HUDEP-2 (cell line): Measurements from ENCODE around the gene SLC13A4.
"Not testable (repeated sequence)": the region's sequence is repeated elsewhere in the genome, so short reads cannot be mapped to it uniquely, and the experiment has no call there.

Experiments
- DNase-seq, 76 experiments: peaks; one replicate each; lab custom pipeline; 2025; ENCODE audit not compliant: unreplicated experiment in 76 of 76; lab: John Stamatoyannopoulos, UW

Gene SLC13A4

DNA sequence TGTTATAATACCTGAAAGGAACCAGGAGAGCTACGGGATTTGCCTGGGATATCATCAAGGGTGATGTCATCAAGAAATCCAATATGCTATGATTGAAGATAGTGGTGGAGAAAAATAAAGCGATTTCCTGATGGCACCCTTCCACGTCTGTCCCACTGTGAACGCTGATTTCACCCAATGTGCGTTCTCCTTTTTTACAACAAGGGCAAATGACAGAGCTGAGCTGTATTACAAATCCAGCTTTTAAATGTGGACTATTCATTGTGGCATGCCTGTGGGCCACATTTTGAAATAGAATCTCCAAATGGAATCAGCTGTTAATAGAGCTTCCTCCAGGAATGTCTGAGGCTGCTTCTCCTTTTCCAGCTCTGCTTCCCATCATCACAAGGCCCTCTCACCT lies 23.3 kb downstream of the SLC13A4 start:
- DNase-seq: no peak

DNA sequence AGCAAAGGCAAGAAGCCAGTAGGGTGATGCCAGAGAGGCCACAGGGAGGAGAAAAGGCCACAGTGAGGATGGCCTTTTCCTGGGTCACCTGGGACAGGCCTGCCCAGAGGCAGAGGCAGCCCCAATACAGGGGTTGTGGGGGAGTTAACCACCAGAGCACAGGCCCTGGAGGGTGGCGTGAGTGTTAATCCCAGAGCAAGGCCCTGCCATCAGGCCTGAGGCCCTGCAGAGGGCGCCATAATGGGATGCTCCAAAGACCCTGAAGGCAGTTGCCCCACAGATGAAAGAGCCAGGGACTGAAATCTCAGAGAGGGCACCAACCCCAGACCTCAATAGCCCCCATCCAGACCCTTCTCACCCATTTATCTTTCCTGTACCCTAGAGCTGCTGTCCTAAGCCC lies 23.9 kb downstream of the SLC13A4 start:
- peak in 11 of 76 experiments; percentile 1 to 24 (median 9) for DNase-seq

DNA sequence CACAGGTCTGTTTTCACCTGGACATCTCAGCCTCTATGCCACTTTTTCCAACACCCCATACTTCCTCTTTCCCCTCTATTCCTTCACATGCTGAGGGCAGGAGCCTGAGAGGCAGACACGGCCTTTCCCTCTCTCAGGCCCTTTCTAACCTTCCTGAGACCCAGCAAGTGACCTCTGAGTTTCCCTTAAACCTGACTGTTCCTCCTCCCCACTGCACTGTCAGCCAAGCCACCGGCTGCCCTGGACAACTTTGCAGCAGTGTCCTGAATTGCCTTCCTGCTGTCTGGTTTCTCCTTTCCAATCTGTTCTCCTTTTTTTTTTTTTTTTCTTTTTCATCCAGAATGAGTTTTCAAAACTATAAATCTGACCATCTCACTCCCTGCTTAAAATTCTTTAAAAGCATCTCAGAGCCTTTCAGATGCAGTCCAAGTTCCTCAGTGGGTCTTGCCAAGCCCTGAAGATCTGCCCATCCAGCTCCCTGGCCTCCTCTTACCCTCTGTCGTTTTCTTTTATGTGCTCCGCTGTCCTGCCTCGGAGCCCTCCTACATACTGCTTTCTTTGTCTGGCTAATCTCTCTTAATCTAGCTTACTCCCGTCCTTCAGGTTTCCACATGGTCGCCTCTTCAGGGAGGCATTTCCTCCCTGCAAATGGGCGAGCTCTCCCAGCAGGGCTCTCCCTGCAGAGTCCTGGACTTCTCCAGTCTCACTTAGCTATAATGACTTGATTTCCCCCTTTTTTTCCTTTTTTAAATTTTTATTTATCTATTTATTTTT lies 30.5 kb downstream of the SLC13A4 start:
- no peak for DNase-seq

DNA sequence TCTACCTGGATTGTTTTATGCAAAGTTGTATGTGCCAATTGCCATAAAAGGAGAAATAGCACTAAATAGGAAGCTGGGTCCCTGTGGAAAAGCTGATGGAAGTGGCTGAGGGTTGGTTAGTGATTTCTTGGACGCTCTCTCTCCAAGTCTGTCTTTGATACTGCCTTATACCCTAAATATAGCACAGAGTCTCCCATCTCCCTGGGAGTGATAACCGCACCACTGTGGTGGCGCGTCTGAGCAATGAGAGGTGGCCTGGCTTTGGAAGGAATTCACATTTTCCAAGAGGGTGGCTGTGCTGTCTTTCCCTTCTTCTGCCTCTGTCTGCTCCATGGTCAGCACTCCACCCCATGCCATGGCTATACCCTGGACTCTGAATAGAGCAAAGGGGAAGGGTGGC lies 34.4 kb downstream of the SLC13A4 start:
- DNase-seq: no peak

DNA sequence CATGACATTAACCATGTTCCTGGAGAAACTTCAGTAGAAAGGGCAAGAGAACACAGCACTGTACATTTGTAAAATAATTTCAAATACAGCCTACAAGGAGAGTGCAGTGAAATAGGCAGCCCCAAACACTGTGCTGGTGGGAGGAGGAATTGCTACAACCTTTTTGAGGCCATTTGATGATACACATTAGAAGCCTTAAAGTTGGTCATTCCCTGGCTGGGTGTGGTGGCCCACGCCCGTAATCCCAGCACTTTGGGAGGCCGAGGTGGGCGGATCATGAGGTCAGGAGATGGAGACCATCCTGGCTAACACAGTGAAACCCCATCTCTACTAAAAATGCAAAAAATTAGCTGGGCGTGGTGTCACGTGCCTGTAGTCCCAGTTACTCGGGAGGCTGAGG lies 35.4 kb downstream of the SLC13A4 start:
- not testable (repeated sequence) for DNase-seq

DNA sequence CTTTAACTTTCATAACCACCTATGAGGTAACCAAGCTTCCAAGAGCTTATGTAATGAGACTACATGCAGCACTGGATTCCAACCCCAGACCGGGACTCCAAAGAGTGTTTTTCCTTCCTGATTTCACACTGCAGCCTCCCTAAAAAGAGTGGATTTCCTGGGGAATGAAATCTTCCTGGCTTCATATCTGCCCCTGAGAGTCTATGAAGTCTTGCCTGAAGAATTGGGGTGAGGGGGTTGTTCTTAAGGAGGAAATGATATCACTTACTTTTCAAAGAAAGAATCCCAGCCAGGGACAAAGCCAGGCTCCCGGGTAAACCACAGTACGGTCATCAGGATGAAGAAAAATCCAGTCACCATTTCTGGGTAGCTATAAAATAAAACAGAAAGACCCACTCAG lies 35.9 kb downstream of the SLC13A4 start:
- DNase-seq: no peak

DNA sequence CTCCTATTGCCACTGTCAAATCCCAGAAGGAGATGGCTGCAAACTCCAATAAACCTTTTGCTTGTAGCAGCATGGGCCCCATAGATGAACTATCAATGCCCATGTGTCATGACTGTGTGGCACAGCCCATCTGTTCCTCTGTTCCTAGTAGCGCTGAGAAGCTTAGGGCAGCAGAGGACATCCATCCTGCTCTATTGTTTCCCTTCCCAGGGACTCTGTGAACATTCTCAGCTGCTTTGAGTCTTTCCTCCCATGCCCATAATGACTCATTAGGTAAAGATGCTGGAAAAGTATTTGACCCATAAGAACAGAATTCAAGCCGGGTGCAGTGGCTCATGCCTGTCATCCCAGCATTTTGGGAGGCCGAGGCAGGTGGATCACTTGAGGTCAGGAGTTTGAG lies 37.4 kb downstream of the SLC13A4 start:
- DNase-seq: no peak

DNA sequence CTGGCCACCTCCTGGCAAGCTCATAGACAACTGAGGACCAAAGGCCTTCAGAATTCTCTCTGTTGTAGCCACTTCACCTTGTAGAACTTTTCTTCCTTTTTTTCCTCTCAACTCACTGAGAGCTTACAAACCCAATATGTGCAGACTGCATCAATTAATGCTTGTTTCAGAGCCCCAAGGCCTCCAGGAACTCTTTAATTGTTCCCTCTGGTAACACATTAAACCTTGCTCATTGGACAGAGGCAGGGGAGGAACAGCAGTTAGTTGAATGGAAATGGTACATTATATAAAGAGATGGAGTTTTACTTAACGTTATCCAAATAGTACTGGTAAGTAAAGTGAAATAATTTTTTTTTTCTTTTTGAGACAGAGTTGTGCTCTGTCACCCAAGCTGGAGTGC lies 40.5 kb downstream of the SLC13A4 start:
- DNase-seq: no peak

DNA sequence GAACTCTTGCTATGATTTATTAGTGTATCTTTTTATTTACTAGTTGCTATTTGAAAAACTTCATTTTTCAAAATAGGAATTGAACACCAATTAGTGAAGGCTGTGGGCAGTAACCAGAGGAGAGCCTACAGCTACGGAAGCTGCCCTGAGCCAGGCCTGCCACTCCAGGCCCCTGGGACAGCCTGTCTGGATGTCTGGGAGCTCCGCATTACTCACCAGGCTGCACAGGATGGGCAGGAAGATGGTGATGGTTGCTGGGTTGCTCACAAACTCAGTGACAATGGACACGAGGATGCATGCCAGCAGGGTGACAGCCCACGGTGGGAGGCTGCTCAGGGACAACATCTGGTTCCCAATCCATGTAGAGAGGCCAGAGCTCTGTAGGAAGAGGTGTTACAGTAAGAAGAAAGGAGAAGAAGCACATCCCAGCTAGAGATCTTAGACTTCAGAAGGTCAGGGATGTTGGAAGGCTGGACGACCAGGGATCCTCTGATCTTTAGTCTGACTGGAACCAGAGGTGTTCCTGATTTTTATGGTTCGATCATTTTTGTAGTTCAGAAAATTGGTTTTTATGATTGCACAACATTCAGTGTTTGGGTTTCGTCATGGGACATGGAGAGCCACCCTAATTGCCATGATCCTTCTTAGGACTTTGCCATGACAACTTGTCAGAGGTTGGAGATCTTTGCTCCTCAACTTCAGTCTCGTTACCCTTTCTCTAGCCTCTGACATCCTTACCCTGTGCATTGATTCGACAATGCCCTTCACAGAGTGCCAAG lies 42.5 kb downstream of the SLC13A4 start:
- DNase-seq: no peak

DNA sequence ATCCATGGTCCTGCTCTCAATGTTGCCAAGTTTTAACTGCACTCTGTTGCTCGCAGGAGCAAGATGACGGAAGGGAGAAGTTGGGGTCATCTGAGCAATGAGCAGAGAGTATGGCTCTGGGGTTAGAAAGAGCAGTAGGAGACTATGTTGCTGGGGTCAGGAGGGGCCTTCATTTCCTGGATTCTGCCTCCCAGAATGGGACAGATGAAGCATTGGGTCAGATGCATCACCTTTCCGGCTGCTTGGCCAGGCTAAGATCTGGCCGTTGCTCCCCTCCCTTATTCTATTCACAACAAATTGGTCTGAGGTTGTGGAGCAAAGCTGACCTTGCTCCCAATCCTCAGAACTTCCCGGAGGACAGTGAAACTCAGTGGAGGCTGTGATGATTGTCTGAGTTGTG lies 43.3 kb downstream of the SLC13A4 start:
- DNase-seq: no peak

DNA sequence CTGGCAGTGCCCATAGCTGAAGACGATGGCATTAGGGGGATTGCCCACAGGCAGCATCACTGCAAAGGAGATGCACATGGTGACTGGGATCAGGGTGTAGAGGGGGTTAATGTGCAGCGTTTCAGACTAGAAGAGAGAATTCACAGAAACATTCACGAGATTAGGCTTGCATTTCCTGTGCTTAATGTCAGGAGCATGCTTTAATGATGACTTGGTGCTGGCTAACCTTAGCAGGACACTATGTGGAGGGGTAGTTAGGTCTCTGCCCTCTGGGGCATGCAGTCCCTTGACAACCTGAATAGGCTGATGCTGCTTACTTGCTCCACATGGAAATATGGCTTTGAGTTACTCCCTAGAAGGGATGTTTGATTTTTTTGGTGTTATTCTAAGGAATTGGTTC lies 43.9 kb downstream of the SLC13A4 start:
- no peak for DNase-seq

DNA sequence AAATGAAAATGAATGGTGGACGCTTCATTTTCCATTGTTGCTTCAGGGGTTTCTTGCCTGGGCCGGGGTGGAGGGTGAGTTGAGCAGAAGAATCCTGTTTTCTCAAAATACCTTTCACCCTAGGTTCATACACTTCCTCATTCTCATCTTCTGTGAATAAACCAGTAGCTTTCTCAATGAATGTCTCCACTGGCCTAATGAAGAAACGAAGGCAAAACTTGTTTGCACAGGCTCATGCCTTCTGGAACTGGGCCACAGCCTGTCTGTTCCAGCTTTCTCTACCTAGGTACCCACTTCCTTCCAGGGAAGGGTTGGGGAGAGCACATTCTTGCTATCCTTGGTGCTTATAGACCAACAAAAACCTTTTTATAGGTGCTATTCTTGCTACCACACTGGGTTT lies 44.4 kb downstream of the SLC13A4 start:
- DNase-seq: no peak

DNA sequence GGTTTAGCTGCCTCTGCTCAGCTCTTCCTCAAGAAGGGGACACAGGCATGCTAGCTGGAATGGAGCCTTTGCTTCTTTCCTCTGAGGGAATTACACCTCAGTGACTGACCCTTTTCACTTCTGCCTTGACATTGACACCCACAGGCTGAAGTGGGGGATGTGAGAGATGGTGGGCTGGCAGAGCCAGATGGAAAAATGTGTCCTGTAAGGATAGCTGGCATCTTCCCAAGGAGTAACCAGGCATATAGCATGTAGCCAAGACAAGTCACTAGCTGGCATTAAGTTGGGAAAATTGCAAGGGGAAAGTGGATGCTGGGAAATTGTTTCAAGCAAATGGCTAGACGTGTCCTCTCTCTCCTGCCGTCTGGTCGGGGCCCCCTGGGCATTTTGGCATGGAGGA lies 45.8 kb downstream of the SLC13A4 start:
- DNase-seq: no peak

DNA sequence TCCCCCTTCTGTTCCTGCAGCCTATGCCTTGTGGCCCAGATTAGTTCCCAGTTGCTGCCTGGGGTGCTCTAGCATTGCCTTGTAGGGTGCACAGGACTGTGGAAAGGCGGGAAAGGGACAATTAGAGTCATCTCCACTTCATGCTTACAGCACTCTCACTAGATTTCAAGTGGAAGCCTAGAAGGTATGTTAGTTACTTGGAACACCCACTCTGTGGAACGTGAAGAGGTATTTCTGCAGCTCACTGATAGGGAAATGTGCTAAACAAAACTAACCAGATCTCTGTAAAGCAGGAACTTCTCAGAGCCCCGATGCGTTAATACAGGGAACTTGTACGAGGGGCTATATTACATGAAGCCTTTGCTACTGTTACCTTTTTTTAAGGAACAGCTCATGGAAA lies 46.2 kb downstream of the SLC13A4 start:
- peak in 2 of 76 experiments; percentile 39 to 41 for DNase-seq

DNA sequence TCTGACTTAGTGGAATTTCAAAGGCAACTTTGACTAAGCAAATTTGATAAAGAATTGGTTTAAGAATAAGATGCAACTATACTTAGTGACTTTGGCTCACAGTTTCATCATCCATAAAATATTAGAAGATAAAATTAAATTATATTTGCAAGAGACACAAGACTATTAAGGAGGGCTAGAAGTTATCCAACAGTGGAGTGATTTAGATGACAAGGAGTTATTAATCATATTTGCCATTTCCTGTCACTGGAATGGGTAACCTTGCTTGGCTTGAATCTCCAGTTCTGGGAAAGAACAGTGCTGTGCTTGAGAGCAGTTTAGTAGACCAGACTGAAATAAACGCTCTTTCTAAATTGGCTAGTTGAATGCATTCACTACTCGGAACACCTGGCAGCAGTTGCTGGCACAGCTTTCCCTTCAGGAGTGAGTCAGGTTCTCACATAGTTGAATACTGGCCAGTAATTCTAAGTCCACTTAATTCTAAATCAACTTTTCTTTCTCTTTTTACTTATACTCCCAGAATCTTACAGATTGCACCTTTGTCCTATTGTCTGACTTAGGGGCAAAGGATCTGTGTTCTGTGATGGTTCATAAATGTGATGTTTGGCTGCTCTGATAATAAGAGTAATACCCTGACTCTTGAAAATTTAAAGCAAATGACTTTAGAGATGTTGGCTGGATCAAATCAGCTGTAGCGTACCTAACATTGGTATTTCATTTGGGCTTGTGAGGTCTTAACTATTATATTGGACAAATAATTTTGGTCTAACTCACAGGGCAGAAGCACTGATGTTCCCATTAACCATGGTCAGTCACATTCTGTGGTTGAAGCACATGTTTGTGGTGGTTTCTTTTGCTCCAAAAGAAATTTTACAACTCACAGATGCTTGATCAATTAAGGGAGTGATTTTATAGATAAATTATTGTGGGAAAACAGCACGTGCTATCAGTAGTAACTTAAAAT lies 49.1 kb downstream of the SLC13A4 start:
- DNase-seq: no peak

DNA sequence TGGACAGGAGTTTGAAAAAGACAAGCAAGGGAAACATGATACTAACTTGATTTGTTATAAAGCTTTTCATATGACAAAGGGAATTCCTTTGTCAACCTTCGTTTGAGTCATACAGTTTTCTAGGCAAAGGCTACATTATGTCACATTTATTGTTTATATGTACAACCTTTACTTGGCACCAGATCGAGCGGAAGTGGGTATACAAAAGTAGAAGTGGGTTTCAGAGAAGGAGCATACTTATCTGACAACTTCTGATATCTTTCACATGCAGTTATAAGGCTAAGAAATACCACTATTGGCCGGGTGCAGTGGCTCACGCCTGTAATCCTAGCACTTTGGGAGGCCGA lies 54.7 kb downstream of the SLC13A4 start:
- DNase-seq: peak in 25 of 76 experiments; percentile 2 to 60 (median 19)

DNA sequence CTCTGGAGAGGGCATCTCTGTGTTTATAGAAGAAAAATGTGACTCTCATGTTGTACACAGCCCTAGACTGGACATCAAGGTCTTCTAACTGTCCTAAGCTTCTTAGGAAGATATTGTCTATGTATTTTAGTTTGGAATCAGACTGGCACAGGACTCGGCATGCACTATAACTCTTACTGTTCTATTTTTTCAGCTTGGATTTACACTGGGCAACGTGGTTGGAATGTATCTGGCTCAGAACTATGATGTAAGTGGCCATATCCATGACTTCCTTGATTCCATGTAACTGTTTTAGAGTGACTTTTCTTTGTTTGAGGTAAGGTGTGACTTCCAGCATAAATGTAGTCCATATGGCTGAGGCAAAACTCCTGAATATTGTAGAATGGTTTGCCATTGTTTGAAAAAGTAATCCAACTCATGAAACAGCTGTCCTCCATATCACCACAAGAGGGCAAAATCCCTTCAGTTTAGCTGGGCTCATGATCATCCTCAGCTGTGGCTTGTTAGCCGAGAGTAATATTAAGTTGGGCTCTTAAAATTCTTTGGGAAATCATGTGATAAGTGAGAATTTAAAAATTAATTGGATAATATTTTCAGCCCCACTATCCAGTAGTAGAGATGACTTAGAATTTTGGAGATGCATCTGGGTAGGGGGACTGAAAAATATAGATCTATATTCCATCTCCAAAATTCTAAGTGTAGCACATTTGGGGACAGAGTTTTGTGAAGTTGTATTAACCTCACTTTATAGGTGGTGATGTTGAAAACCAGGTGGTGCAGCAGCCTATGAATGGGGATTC lies 55.2 kb downstream of the SLC13A4 start:
- peak in 28 of 76 experiments; percentile 5 to 59 (median 26) for DNase-seq

DNA sequence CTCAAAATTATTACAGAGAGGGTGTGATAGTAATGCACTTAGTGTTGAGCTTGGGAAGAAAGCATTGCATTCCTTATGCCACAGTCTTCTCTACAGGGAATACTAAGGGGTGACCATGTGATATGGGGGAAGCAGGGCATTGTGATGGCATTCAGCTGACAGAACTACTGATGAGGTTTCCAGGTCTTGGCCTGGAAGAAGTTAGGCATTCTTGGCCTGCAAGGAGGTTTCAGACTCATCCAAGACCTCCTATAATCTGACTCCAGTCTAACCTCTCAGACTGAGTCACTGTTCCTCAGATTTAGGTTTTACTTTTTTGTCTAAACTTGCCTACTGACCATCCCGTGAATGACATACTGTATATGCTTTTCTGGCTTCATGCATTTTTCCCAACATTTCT lies 57.8 kb downstream of the SLC13A4 start:
- DNase-seq: no peak

DNA sequence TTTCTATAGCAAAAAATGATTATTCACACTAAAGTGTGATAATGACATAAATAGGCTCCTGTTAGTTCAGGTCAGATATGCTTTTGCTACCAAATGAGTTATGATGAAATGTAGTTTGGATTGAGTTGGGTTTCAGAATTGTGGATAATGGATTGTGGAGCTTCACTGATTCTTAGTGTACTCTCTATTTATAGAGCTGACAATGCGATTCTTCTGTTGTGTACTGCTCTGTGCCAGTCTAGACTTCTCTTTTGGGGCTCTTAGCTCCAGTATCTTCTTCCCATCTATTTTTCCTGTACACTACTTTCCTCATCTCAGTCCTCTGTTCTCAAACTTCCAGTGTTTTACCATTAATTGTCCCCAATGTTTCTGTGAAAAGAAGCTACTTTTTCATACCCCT lies 58.2 kb downstream of the SLC13A4 start:
- no peak for DNase-seq

DNA sequence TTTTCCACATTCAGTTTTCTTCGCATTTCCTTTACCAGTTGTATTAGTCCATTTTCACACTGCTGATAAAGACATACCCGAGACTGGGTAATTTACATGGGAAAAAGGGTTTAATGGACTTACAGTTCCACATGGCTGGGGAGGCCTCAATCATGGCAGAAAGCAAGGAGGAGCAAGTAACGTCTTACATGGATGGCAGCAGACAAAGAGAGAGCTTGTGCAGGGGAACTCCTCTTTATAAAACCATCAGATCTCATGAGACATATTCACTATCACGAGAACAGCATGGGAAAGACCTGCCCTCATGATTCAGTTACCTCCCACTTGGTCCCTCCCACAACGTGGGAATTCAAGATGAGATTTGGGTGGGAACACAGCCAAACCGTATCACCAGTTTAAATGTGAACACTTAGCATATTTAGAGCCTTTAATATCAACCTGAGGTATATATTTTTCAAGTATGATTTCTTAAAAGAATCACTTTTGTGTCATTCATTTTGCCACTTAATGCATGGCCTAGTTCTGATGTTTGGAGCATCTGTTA lies 59.1 kb downstream of the SLC13A4 start:
- peak in 5 of 76 experiments; percentile 5 to 28 (median 10) for DNase-seq
